HG02852 (cell line): ENCODE data around the gene TINCR.

ENCODE experiments used
- ATAC-seq: cut with Tn5 transposase; IDR thresholded peaks from one replicate; pipeline ENCODE4 v1.9.1; 2021; ENCODE audit warnings: mild to moderate bottlenecking, moderate library complexity; ENCODE audit not compliant: unreplicated experiment

The TINCR gene

DNA sequence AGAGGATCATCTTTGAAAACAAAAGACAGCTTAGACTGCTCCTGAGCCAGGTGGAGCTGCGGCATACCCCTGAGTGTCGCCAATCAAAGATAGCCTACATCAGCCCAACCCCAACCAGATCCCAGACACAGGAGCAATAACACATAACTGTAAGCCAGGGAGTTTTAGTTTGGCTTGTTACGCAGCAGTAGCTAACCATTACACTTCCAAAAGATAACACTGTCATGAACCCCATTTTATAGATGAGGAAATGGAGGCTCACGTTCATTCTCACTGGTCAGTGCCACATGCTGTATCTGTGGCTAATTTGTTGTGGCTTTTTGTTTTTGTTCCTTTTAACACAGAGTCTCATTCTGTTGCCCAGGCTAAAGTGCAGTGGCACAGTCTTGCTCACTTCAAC lies 47.3 kb downstream of the TINCR start:
- no peak for ATAC-seq

DNA sequence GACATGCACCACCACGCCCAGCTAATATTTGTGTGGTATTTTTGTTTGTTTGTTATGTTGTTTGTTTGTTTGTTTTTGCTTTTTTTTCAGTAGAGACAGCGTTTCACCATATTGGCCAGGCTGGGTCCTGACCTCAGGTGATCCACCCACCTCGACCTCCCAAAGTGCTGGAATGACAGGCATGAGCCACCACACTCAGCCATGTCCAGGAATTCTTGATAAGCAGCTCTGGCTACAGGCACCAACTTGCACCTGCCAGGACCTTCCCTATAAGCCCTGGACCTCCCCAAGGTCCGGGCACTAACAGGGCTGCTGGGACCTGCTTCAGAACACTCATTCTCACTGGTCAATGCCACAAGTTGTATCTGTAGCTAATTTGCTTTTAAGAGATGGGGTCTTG lies 48.7 kb downstream of the TINCR start:
- no peak for ATAC-seq

DNA sequence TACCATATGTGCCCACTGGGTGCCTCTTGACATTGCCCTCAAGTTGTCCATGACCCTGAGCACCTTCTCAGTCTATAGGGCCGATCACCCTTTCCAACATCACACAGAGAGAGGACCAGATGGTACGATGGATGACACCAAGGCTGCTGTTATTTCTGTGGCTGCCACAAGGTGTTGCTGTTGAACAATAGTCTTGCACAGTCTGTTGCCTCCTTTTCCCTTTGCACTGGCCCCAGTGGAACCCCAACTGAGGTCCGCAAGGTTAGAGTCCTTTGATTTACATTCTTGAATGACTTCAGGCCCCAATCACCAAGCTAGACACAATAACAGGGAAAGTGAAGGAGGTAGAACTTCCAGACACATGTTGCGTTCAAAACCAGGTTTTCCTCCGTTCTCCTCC lies 52.0 kb downstream of the TINCR start:
- ATAC-seq: no peak

DNA sequence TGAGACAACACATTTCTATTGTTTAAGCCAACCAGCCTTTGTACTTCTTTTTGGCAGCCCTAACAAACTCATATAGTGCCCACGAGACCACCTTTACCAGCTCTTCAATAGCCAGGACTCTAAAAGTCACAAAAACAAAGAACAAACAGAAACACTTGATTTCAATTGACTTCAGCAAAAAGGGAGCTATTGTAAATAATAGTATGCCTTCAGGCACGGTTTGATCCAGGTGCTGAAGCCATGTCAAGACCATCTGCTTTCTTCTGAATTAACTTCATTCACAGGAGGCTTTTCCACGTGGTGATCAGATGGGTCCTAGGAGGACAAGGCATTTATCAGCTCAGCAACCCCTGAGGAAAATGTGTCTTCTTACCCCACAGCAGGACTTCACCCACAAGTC lies 53.8 kb downstream of the TINCR start:
- ATAC-seq: no peak

DNA sequence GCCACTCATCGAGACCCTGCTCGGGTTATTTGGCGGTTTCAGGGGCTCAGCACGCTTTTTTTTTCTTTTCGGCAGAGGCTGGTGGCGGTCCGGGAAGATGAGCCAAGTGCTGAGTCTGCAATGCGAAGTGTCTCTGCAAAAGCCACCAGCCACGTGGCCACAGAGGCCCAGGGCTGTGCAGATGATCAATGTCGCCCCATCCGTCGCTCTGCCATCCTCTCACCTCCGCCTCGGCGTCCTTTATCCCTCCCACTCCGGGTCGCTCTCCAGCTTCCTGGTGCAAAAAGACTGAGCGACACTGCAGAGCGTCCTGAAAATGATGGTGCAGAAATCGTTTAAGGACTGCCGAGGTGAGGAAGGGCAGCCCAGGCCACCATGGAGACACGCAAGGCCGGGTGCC lies 55.0 kb downstream of the TINCR start:
- no peak for ATAC-seq
